Measurements from ENCODE around the gene FLCN.

FLCN gene

DNA sequence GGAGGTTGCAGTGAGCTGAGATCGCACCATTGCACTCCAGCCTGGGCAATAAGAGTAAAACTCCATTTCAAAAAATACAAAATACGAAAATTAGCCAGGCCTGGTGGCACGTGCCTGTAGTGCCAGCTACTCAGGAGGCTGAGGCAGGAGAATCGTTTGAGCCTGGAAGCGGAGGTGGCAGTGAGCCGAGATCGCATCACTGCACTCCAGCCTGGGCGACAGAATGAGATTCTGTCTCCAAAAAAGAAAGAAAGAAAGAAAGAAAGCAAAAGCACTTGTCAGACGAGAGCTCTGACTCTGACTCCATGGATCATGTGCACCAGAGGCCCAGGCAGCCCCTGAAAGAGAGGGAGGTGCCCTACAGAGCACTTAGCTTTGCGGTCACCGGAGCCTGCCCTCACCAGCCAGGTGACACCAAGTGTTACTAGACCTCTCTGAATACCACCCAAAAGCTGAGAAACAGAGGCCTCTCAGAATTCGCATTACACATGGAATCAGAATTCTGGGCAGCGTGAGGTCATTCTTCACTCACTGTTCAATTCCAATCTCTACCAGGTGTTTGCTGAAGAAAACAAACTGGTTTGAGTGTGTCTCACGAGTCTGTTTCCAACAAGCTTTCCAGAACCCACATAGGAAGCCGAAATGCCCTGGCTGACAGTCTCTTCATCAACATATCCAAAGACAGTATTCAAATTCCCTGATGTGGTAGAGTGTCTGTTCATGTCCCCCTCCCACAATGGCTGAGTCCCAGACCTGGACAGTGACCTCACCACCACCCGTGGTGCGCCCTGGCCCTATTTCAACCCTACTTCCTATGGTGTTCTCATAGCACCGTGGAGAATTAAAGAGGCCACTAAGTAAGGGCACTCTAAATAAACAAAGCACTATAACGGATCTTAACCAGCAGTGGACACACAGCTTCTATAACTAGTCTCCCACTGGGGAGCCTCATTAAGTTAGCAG lies 1.5 kb downstream of the FLCN start:
- DNase-seq = no peak

- DNase-seq = no peak
These were observed 4.7 kb downstream of the FLCN start for GRCh38 chr17:17232303-17232621.

- no peak for DNase-seq
These were observed 5.2 kb downstream of the FLCN start for GRCh38 chr17:17231621-17232302.

GRCh38 chr17:17229416-17230384 lies 7.3 kb downstream of the FLCN start:
- no peak for DNase-seq

DNA sequence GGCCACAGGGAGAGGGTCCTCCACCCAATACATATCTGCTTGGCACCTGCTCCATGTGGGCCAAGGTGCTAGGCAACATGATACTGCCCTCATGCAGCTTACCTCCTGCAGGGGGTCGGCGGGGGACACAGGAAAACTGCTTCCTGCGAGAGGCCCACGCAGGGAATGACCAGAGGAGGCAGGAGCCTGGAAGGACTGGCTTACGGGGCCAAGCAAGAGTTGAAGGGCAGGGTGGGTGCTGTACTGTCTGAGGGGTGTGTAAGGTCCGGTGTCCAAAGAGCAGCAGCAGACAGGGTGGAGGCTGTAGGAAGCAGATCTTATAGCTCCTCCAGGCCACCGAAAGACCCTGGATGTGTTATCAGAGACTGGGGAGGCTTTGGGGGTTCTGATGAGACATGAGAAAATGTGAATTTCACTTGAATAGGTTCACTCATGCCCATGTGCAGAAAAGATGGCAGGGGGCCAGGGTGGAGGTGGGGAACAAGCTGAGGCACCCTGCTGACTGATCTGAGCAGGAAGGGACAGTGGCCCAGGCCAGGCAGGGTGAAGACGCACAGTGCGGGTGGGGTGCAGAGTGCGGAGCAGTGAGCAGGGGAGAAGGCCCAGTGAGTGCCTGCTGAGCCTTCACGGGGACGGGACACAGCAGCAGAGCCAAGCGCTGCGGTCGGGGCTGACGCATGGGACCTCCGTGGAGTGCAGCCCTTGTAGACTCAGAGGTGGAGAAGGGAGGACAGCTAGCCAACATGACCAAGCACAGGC lies 8.3 kb downstream of the FLCN start:
- DNase-seq = no peak

GRCh38 chr17:17227608-17228520 lies 9.1 kb downstream of the FLCN start:
- DNase-seq = no peak

DNA sequence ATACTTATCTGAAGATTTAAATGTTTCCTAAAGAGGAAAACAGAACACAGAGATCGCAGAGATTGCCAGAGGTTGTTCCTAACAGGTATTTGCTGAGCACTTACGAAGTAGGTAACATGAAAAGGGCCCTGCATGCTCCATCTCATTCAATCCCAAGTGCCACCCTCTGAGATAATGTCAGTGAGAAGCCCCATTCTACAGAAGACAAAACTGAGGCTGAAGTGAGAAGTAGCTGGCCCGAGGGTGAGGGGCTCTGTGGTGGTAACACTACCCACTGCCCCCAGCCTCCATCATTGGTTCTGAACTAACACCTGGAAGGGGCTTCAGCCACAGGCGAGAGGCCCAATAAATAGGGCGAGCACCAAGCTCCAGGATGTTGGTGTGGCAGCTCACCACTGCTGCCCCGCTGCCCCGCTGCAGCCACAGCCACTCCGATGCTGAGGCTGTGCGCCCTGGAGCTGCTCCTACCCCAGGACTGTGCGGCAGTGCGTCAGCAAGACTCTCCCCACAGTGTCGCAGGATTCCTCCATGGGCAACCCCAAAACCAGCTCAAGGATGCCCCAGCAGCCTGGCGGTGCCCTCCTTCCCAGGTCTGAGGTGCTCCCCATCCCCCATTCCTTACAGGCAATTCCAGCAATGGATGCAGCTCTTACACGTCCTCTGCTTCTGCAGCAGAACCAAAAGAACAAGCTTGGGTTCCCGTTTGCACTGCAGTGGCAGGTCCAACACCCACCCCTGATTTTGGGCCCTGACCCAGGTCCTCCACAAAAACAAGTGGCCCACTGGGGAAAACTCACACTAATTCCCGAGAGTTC lies 10.3 kb downstream of the FLCN start:
- DNase-seq = no peak

DNA sequence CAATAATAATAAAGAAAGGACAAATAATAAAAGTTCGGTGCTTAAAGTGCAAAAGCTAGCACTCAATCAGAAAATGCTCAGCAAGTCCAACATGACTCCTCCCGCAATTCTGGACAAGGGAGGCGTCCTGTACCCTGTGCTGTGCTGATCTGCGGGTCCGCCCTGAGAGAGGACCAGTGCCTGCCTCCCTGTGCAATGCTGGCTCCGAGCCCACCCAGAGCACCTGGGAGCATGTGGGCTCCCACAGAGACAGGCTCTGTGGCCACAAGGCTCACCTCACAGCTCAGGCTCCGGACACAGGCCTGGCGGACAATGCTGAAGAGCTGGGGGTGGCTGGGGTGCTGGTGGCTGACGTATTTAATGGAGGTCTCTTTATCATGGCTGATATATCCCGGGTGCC lies 11.1 kb downstream of the FLCN start:
- DNase-seq = no peak

DNA sequence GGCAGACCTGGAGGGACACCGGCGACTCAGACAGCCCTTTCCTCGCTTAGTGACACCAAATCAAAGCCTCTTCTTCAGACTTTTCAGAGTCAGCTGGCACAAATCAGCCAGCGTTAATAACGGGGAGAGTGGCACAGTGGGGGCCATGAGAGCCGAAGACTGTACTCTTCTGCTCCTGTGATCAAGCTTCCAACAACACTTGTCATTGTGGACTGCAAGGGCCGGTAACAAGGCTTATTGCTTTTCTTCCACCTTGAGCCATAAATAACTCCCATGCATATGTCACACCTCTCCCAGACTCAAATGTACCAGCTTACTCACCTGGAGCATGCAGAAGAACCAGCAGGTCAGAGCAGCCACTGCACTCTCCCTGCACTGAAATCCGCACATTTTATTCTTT lies 12.8 kb downstream of the FLCN start:
- no peak for DNase-seq

DNA sequence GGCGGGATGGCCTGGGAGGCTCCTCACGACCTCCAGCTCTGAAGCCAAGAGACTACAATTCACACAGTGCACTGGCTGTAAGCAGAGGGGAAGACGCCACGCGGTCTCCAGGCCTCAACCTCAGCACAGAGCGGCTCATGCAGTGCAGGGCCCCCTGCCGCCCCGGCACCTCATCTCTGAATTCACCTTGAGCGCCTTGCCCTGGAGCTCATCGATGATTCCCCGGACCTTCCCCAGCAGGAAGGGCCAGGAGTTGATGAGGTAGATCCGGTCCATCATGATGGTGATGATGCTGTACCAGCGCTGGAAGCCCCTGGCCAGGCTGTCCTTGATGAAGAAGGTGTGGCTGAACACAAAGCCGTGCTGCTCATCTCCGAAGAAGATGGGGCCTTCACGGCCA lies 13.2 kb downstream of the FLCN start:
- DNase-seq = no peak

DNA sequence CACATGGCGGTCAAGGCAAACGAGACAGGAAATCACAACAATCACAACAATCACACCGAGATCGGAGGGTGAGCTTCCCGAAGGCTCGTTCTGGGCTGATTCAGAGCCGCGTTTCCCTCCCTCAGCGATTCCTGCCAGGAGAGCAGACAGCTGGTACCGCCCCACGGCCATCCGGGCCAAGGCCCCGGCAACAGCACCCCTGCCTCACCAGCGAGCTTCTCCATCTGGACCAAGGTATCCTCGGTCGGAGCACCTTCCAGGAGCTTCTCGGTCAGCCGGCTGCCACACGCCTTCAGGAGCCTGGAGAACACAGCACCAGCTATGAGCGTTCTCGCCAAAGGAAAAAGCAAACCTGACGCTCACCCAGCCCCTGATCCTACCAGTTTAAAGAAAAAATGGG lies 15.6 kb downstream of the FLCN start:
- DNase-seq = no peak

GRCh38 chr17:17220529-17220928 lies 16.4 kb downstream of the FLCN start:
- no peak for DNase-seq

DNA sequence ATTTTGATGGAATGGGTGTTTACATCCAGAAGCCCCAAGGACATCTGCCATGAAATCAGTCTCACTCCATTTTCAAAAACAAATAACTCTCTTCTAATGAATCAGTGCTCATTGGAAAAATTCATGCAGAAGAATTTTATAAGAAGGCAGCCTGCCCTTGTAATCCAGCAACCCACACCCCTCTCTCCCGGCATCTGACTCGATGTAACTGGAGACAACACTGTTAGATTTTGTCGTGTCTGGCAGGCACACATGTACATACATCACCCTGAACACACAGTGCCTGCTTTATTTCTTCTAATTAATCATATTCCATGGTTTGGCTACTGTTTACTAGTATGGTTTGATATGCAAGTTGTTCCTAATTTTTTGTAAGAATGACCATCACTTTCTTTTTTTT lies 19.0 kb downstream of the FLCN start:
- no peak for DNase-seq

GRCh38 chr17:17216776-17217175 lies 20.2 kb downstream of the FLCN start:
- no peak for DNase-seq

- DNase-seq = no peak
These were observed 20.7 kb downstream of the FLCN start for GRCh38 chr17:17216236-17216635.

DNA sequence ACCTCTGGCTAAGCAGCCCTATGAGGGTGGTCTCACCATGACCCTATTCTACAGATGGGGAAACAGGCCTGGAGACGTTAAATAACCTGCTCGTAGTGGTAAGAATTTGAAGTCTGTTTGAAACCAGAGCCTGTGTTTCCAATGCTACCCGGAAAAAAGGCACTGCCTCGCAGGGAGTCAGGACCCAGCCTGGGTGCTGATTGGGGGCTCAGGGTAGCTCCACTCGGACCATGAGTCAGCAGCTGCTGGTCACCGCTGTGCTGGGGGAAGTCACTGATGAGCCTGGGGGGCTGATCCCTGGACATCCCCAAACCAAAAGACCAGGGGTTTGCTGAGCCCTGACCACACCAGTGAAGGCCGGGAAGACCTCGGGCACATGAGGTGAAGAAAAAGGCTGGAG lies 21.4 kb downstream of the FLCN start:
- DNase-seq = no peak

DNA sequence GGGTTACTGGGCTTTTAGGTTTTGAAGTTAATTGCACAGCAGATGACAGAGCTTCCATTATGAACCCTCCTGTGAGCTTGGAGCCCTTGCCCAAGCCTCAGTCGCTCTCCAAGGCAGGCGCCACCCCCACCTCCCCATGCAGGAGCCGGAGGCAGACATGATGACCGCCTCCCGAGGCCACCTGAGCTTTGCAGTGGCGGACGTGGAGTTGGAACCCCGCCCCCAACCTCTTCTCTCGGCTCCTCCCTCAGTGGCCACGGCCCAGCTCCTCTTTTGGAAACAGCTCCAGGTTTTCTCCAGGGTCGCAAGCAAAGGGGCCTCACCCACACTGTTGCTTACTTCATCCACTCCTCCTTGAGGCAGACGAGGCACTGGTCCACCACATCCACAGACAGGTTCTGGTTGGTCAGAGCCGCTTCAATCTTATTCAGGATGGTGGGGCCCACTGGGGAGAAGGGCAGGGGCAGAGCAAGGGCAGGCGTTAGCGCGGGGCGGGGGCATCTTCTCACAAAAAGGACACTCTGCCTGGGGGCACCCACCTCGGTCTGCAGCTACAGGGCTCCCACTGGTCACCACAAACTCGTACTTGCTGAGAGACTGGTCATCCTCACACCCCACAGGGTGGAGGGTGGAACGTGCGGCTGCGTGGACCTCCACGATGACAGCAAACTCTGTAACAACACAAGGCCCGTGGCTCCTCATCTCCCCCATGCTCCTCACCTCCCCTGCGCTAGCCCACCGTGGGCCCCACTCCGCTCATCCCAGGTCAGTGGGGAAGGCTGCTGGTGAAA lies 22.1 kb downstream of the FLCN start:
- DNase-seq = no peak

GRCh38 chr17:17213775-17214174 lies 23.2 kb downstream of the FLCN start:
- no peak for DNase-seq

DNA sequence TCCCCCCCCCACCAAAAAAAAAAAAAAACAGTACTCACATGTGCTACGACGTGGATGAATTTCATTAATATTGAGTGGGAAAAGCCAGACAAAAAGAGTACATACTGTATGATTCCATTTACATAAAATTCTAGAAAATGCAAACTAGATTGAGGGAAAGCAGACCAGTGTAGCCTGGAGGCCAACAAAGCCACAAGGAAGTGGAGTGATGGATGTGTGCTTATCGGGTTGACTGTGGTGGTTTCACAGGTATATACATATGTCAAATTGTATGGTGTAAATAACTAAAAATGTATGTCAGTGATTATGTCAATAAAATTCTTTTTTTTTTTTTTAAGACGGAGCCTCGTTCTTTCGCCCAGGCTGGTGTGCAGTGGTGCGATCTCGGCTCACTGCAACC lies 29.0 kb downstream of the FLCN start:
- no peak for DNase-seq

GRCh38 chr17:17206913-17207335 lies 30.0 kb downstream of the FLCN start:
- no peak for DNase-seq
